HFFc6 (cell line): ENCODE results near the gene GIPC3. TPM values are rescaled to one million over a fixed set of nuclear protein-coding genes. Genes with fewer than 3 reads are reported as not detected.

Experiments used
- DNase-seq: peaks from one replicate; pipeline ENCODE4 v3.0.0-alpha.2; 2018
- H3K27ac Mint-ChIP-seq: 2 replicates; pipeline ENCODE4 v1.8.0; 2020; ENCODE audit warnings: mild to moderate bottlenecking, mixed read lengths
- H3K27me3 Mint-ChIP-seq: 2 replicates; pipeline ENCODE4 v1.8.0; 2021; ENCODE audit warnings: mild to moderate bottlenecking, moderate library complexity, mixed read lengths; ENCODE audit not compliant: insufficient read depth
- H3K36me3 Mint-ChIP-seq: 2 replicates; pipeline ENCODE4 v1.8.0; 2021; ENCODE audit warnings: low read depth, mixed read lengths
- H3K4me1 Mint-ChIP-seq: 2 replicates; pipeline ENCODE4 v1.8.0; 2020; ENCODE audit warnings: low read depth, mixed read lengths
- H3K4me3 Mint-ChIP-seq: 2 replicates; pipeline ENCODE4 v1.8.0; 2020; ENCODE audit warnings: mild to moderate bottlenecking, moderate library complexity, mixed read lengths
- H3K9me3 Mint-ChIP-seq: 2 replicates; pipeline ENCODE4 v1.8.0; 2020; ENCODE audit warnings: mild to moderate bottlenecking, mixed read lengths
- CTCF ChIP-seq: fragments of 200-600 bp; sonication (generic); IDR thresholded peaks from 2 replicates; pipeline ENCODE4 v1.5.0; 2021; ENCODE audit warnings: antibody characterized with exemption, mild to moderate bottlenecking
- total RNA-seq, 6 experiments: library from RNA; stranded (reverse); fragmentation: NEBNext Ultra II Directional; extraction: Animal tissue kit (Norgen Biotek cat#: 25700); gene quantifications; 2 replicates in 1 of 6; 3 replicates in 5 of 6; pipeline ENCODE4 v1.2.3, GENCODE V29; 2021

Gene GIPC3
- total RNA-seq, 6 experiments from 2014 or later = 0.10 to 0.17 (median 0.11) TPM; not detected in 2

DNA sequence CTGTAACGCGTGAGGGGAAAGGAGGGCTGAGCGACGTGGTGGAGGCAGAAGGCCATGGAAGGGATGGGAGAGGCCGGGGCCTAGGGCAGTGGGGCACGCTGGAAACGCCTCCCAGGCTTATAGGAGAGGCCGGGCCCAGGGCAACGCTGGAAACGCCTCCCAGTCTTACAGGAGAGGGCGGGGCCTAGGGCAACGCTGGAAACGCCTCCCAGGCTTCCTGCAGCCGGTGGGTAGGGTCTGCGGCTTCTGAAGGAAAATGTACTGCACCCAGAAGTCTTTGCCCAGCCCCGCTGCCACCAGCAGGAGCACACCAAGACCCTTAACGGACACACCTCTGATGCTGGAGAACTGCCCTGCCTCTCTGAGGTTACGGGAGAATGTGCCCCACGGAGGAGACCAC, 32.2 kb downstream of the GIPC3 start:
- H3K27ac Mint-ChIP-seq = no peak overlapping the region
- no peak overlapping the region for H3K4me3 Mint-ChIP-seq
- peaks cover 1% of the 10 kb centered on the region; the same call in 1 of the 2 replicates for H3K27me3 Mint-ChIP-seq
- no peaks in the 10 kb centered on the region for H3K9me3 Mint-ChIP-seq
- H3K36me3 Mint-ChIP-seq = peaks cover 4% of the 10 kb centered on the region; the same call in 1 of the 2 replicates
- DNase-seq = no peak
- TF ChIP-seq CTCF = no peak
- H3K4me1 Mint-ChIP-seq = no peaks in the 10 kb centered on the region

DNA sequence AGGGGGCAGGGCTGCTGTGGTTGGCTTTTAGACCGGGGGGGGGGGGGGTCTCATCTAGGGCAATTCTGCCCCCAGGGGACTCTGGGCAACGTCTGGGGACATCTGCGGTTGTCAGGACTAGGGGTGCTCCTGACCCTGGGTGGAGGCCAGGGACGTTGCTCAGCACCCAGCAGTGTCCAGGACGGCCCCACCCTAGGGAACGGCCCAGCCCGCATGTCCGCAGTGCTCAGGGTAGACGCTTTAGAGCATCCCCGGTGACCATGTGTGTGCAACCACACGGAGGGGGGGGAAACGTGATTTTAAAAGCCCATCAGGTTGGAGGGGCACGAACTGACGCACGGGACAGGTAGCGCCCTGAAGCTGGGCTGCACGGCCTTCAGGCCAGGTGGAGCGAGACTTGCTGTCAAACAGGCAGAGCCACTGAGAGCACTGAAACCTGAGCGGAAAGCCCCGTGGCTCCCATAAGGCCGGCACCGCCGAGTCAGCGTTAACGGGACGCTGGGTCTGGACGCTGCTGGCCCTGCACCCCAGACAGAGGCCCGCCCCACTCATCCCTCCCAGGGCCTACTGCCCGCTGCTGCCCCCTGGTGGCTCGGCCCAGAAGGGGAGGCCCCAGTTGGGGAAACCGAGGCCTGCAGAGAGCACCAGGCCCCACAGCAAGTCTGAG, 33.0 kb downstream of the GIPC3 start:
- peak; percentile 97 for TF ChIP-seq CTCF
- no peak for DNase-seq
- Mint-ChIP-seq H3K9me3 (no peaks in the 10 kb centered on the region), H3K4me1 (no peaks in the 10 kb centered on the region), H3K27ac (no peak overlapping the region), H3K27me3 (peaks cover 4% of the 10 kb centered on the region; the same call in 1 of the 2 replicates), H3K36me3 (peaks cover 9% of the 10 kb centered on the region; the same call in 1 of the 2 replicates), H3K4me3 (no peak overlapping the region)

GRCh38 chr19:3618811-3619630, 33.7 kb downstream of the GIPC3 start:
- DNase-seq = no peak
- Mint-ChIP-seq H3K9me3 (no peaks in the 10 kb centered on the region), H3K4me1 (peaks cover under 1% of the 10 kb centered on the region), H3K27ac (no peak overlapping the region), H3K36me3 (peaks cover 9% of the 10 kb centered on the region; the same call in 1 of the 2 replicates), H3K4me3 (no peak overlapping the region), H3K27me3 (peaks cover 4% of the 10 kb centered on the region; the same call in 1 of the 2 replicates)
- peak; percentile 39 for TF ChIP-seq CTCF

GRCh38 chr19:3619631-3620012, 34.3 kb downstream of the GIPC3 start:
- Mint-ChIP-seq H3K9me3 (no peaks in the 10 kb centered on the region), H3K4me3 (no peak overlapping the region), H3K4me1 (peaks cover 7% of the 10 kb centered on the region), H3K27ac (no peak overlapping the region), H3K36me3 (peaks cover 9% of the 10 kb centered on the region; the same call in 1 of the 2 replicates), H3K27me3 (peaks cover 4% of the 10 kb centered on the region)
- no peak for DNase-seq
- no peak for TF ChIP-seq CTCF

DNA sequence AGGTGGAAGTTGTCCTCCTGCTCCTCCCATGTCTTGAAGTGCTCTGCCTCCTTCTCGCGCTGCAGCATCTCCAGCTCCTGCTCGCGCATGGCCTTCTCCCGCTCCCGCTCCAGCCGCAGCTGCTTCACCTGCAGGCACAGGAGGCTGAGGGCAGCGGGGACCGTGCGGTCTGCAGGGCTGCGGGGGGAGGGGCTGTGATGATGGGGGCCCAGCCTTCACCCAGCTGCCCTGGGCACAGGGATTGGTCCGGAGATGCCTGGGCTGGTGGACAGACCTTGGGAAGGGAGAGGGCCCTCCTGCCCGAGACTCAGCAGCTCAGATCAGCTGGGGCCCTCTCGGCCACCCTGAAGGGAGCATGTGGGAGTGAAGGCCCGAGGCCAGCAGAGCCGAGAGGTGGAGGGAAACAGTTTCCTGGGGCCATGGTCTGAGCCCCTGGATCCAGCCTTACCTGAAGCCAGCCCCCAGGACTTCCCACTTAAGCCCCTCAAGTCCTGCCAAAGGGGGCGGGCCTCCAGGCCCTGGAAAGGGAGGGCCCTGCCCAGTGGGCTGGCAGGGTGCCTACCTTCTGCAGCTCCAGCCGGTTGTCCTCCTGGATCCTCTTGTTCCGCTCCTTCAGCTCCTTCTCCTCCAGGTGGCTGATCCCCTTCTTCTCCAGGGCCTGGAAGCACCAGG, 35.0 kb downstream of the GIPC3 start:
- H3K9me3 Mint-ChIP-seq = no peaks in the 10 kb centered on the region

More for the DNA sequence above, 35.0 kb downstream of the GIPC3 start:
- Mint-ChIP-seq H3K36me3 (peaks cover 9% of the 10 kb centered on the region; the same call in 1 of the 2 replicates), H3K4me1 (peaks cover 13% of the 10 kb centered on the region), H3K4me3 (no peak overlapping the region), H3K27ac (no peak overlapping the region), H3K27me3 (peaks cover 4% of the 10 kb centered on the region)
- TF ChIP-seq CTCF = no peak
- no peak for DNase-seq
